AG09319 (cell line): ENCODE data around the gene UQCR10.

Source experiments
- DNase-seq: peaks from one replicate; pipeline ENCODE4 v3.0.0-alpha.2; 2010; ENCODE audit warnings: low read depth; ENCODE audit errors: extremely low read depth
- TF ChIP-seq, protein P1 (sequence below): IDR thresholded peaks from 2 replicates; pipeline ENCODE4 v1.5.1; 2011; ENCODE audit warnings: low read depth, mild to moderate bottlenecking, inconsistent platforms, low read length, moderate library complexity

The UQCR10 gene

DNA sequence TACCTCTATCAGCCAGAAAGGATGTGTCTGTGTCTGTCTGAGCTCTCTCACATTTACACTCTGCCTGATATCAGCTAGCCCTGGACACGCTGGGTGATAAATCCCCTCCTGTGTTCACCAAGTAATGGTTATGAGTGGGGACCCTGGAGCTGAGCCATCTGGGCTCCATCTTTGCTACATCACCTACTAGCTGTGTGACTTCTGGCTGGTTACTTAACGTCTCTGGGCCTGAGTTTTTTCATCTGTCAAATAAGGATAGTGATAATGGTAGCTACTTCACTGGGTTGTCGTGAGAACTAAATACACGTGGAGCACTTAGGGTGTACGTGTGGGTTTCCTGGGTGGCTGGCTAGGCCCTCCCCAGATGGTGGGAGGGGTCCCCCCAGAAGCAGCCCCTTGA, 22.9 kb downstream of the UQCR10 start:
- TF ChIP-seq, protein P1, sequence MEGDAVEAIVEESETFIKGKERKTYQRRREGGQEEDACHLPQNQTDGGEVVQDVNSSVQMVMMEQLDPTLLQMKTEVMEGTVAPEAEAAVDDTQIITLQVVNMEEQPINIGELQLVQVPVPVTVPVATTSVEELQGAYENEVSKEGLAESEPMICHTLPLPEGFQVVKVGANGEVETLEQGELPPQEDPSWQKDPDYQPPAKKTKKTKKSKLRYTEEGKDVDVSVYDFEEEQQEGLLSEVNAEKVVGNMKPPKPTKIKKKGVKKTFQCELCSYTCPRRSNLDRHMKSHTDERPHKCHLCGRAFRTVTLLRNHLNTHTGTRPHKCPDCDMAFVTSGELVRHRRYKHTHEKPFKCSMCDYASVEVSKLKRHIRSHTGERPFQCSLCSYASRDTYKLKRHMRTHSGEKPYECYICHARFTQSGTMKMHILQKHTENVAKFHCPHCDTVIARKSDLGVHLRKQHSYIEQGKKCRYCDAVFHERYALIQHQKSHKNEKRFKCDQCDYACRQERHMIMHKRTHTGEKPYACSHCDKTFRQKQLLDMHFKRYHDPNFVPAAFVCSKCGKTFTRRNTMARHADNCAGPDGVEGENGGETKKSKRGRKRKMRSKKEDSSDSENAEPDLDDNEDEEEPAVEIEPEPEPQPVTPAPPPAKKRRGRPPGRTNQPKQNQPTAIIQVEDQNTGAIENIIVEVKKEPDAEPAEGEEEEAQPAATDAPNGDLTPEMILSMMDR = no peak
- DNase-seq = no peak

DNA sequence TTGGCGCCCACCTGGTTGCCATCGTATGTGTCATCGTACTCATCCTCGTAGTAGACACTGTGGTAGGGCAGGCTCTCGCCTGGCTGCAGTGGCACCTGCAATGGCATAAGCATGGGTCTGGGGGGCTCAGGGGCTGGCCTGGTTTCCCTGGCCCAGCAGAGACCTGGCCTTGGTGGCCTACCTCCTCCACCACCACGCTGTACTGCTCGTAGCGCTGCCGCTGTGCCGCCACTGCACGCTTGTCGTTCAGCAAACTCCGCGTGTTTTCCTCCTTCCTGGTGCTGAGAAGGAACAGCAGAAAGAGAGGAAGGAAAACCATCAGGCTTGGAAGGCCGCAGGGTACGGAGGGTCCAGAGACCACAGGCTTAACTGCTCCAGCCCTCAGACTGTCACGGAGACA, 26.2 kb downstream of the UQCR10 start:
- DNase-seq = no peak

GRCh38 chr22:29795663-29796062, 28.5 kb downstream of the UQCR10 start:
- no peak for DNase-seq
- TF ChIP-seq, protein P1 = no peak

More for the DNA sequence above, 26.2 kb downstream of the UQCR10 start:
- TF ChIP-seq, protein P1 = no peak

GRCh38 chr22:29797351-29797750, 30.2 kb downstream of the UQCR10 start:
- DNase-seq = no peak
- TF ChIP-seq, protein P1 = no peak

DNA sequence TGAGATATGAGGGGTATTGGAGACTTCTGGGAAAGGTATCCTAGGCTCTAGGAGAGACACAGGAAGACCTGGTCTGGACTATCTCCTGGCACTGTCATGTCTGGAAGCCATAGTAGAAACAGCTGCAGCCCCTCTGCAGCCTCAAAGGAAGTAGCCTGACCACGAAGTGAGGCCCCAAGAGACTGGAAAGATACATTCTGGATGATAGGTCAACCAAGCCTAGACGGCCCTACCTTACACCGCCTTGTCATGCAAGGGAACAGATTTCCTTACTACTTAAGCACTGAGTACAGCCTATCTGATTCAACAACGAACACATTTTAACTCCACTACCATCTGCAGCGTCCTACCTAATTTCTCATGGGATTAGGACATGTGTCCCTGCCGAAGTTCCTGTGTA, 31.1 kb downstream of the UQCR10 start:
- no peak for DNase-seq
- TF ChIP-seq, protein P1 = no peak

DNA sequence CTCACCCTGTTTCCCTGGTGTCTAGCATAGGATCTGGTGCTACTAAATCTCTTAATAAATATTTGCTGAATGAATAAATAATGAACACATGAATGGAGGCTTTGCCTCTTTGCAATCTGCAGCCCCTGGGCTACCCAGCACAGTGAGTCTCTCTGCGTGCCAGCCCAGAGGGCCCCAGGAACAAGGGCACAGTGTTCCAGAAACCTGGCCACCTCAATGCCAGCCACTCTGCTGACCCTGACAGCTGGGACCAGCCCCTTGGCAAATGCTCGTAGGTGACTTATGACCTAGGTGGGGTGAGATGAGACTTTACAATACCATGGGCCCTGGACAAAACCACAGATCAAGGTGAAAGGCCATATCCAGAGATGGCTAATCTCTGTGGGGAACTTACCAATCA, 31.6 kb downstream of the UQCR10 start:
- DNase-seq = no peak
- TF ChIP-seq, protein P1 = no peak

DNA sequence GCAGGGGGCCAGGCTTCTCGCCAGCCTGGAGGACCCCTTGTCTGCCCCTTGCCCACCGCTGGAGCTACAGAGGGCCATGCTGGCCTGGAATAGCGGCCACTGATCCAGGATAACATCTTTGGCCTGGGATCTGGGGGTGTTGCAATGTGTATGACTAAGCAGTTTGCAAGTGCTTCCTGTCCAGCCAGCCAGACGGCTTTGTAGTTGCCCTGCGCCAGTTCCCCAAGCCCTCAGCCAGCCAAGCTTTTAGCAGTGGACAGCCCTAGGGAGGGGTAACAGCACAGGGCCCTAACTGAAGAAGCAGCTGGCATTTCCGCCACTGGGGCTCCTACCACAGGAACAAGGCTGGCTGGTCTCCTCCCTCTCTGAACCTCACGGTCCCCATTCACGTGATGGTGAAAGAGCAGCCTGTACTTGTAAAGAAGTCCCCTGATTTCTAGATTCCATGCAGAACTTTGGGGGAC, 32.1 kb downstream of the UQCR10 start:
- DNase-seq = peak; percentile 94
- TF ChIP-seq, protein P1 = no peak; the same call in none of the 2 replicates
